Activated naive CD8-positive, alpha-beta T cell treated with anti-CD3 and anti-CD28 coated beads, Interleukin-2, amount 50 U/mL, for 16 hours (primary cell): ENCODE measurements around the gene CLTB.
"Not testable (repeated sequence)": the region's sequence is repeated elsewhere in the genome, so short reads cannot be mapped to it uniquely, and the experiment has no call there.

Experiments used
- DNase-seq: peaks from one replicate; pipeline ENCODE4 v3.0.0-alpha.2; 2020; ENCODE audit warnings: low read depth, low spot score

Gene CLTB

GRCh38 chr5:176415952-176416924 is at the start of gene CLTB:
Gene CLTB (minus strand): TSS chr5:176416539. CDS start chr5:176416363, 176 bp downstream.
- peak; percentile 72 for DNase-seq

GRCh38 chr5:176463113-176463764 is 46.9 kb upstream of the CLTB start:
- DNase-seq = no peak

- DNase-seq = no peak
Observed at GRCh38 chr5:176461349-176461748, 45.0 kb upstream of the CLTB start.

DNA sequence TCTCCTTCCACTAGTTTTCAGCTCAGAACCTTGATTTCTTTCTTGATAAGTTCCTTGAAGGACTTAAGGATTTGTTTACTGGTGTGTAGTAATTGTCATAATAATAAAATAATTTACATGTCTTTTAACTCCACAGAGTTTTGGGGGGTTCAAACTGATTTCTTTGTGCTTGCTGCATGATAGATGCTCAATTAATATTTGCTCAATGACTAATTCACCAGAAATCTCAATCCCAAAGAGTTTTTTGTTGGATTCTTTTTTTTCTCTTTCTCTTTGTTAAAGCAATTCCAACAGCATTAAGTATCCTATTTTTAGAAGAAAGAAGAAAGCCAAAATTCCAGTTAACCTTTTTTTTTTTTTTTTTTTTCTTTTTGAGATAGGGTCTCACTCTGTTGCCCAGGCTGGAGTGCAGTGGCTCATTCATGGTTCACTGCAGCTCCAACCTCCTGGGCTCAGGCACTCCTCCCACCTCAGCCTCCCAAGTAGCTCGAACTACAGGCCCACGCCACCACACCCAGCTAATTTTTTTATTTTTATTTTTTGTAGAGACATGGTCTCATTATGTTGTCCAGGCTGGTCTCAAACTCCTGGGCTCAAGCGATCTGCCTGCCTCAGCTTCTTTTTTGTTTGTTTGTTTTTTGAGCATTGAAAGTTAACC is 42.7 kb upstream of the CLTB start:
- DNase-seq = no peak

GRCh38 chr5:176454724-176455394 is 38.5 kb upstream of the CLTB start:
- DNase-seq = no peak

- DNase-seq = no peak
Observed at GRCh38 chr5:176450077-176450476, 33.7 kb upstream of the CLTB start.

DNA sequence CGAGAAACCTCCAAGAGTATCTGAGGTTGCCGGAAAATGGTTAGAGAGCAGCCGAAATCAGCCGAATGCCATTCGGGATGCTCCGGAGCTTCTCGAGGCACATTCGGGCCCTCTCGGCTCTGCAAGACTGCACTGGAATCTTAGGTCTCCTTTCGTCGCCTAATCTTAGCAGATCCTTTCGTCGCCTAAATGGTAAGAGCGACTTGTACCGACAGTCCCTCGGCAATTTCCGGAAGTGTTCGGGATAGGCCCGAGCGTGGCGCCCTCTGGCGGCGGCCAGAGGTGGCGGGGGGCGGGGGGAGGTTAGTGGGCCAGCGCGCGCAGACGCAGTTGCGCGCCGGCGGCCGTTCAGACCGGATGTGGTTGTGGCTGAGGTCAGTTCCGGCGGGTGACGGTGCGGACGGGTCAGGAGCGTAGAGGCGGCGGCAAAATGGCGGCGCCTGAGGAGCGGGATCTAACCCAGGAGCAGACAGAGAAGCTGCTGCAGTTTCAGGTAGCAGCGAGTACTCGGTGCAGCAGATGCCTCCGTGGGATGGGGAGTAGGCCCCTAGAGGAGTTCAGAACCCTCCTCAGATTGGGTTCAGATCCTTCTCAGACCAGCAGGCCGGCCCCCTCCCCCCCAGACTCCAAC is 31.8 kb upstream of the CLTB start, which contains the start of gene FAF2:
Gene FAF2, plus strand, starts transcription at position 408 of the 631 bp plus-strand sequence. Its CDS starts 23 bp downstream, at position 431.
- peak; percentile 95 for DNase-seq

DNA sequence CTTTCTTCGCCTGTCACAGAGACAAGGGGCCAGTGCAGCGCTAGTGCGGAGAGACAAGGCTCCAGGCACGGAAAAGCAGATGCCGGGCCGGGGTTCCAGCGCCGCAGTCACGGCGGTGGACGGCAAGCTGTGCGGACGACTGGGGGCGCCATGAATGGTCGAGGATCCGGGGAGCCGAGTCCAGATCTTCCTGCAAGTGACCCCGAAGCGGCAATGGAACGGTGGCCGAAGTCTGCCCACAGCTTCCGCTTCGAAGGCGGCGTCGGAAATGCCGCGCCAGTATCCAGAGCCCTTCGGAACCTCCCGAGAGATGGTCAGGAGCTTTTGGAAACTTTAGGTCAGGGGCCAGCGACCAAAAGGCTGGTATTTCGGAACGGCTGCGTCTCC is 31.2 kb upstream of the CLTB start:
- DNase-seq = no peak

- DNase-seq = no peak
Observed at GRCh38 chr5:176446884-176447590, 30.7 kb upstream of the CLTB start.

- no peak for DNase-seq
Observed at GRCh38 chr5:176446028-176446665, 29.8 kb upstream of the CLTB start.

DNA sequence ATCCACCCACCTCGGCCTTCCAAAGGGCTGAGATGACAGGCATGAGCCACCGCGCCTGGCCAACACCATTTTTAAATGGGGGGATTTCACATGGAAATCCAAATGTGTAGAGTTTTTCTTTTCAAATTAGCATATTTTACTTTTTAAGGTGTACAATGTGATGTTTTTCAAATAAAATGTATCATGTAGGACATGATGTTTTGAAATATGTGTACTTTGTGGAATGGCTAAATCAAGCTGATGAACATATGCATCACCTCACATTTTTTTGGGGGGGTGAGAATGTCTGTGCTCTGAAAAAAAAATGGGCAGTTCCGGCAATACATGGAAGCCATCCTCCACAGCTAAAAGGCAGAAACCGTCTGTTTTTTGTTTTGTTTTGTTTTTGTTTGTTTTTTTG is 28.4 kb upstream of the CLTB start:
- no peak for DNase-seq

GRCh38 chr5:176442911-176443310 is 26.6 kb upstream of the CLTB start:
- DNase-seq = not testable (repeated sequence)

DNA sequence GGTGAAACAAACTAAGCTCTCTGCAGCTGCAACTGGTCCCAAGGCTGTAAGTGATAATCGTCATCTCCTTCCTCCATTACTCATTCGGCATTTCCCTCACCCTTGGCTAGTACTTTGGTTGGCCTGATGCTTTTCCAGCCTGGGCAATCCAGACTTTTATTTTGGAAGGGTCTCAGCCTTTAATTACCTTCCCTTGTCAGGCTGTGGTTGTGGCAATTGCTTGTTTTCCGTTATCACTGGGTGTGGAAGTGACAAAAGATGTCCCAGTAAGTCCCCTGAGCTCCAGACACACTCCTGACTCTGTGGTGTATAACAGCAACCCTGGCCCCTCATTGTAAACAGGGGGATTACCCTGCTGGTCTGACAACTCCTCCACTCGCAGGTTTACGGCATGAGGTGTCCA is 25.6 kb upstream of the CLTB start:
- no peak for DNase-seq

- no peak for DNase-seq
Observed at GRCh38 chr5:176440927-176441706, 24.8 kb upstream of the CLTB start.

DNA sequence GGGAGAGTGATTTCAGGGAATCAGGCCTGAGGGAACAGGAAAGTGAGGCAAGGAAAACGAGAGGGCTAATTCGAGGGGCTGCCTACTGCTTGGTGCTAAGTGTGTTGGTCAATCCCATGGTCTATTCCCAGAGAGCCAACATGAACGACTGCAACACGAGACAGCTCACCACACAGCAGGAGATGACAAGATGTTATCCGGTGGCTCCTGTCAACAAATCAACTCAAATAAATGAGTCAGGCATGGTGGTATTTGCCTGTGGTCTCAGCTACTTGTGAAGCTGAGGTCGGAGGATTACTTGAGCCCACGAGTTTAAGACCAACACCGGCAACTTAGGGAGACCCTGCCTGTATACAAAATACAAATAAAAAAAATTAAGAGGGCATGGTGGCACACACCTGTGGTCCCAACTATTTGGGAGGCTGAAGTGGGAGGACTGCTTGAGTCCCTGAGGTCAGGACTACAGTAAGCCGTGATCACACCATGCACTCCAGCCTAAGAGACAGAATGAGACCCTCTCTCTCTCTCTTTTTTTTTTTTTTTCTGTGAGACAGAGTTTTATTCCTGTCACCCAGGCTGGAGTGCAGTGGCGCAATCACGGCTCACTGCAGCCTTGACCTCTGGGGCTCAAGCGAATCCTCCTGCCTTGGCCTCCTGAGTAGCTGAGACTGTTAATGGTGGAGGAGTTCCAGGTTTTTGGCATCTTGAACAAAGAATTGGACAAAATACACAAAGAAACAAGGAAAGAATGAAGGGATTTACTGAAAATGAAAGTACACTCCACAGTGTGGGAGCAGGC is 22.8 kb upstream of the CLTB start:
- DNase-seq = no peak

DNA sequence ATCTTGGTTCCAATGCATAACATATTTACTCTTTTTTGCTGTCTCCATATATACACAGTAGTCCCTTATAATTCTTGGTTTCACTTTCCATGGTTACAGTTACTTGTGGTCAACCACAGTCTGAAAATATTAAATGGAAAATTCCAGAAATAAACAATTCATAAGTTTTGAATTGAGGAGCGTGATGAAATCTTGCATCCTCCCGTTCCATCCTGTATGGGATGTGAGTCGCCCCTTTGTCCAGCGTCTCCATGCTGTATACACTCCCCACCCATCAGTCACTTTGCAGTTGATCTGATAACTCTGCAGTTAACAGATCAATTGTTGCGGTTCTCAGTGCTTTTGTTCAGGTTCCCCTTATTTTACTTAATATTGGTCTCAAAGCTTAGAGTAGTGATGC is 20.3 kb upstream of the CLTB start:
- DNase-seq = no peak

GRCh38 chr5:176432707-176433106 is 16.4 kb upstream of the CLTB start:
- DNase-seq = no peak

- DNase-seq = no peak
Observed at GRCh38 chr5:176429972-176430371, 13.6 kb upstream of the CLTB start.
